GM19238 (cell line): ENCODE results near the gene SPON1.
A peak's percentile ranks its signal among the peaks of the same experiment; 100 is the strongest.

ENCODE experiments used
- DNase-seq: peaks from one replicate; pipeline ENCODE4 v3.0.0; 2011; ENCODE audit warnings: low spot score; ENCODE audit not compliant: insufficient read length

SPON1 gene

GRCh38 chr11:14184028-14184940, 221.8 kb downstream of the SPON1 start:
- DNase-seq: no peak

DNA sequence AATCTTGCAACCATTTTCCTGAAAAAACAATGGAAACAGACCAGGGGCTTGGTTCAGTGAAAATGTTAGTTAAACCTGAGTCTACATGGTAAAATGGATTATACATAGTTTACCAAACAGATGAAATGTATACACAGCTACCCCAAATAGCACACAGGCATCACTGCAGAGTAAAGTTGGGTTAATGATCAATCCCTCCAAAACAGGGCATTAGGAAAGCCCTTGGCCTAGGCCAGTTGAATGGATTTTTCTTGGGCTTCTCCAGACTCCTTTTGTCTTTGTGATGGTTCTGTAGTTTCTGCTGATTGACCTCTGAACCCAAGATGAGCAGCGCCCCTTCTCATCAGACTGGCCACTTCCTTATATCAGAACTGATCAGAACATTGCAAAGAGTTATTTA, 222.9 kb downstream of the SPON1 start:
- DNase-seq: no peak

DNA sequence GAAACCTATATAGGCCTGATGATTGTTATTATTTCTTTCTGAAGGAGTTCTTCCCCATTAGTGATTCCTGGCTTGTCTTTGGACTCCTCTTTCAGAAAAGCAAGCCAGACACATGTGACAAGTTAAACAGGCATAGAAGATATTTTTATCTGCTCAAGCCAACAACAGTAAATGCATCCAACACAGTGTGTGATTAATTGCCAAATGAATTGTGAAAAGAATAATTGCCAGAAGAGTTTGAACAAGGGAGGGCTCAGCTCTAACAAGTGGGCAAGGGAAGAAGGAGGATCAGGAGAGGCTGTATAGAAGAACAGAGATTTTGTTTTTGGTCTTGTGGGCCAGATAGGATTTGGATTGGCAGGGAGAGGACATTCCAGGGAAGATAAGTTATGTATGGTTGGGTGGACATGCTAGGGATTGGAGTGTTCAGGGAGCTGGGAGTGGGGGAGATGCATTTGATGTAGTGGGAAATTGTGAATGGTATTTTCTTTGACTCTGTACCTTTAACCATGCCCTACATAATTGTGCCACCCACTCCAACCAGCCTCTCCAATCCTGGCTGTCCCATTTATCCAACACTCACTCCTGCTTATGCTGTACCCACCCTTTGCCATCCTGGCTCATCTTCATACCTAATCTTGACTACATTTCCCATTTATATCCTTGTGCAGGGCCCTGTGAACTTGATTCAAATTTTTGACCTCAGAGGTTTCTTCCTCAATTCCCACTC, 223.7 kb downstream of the SPON1 start:
- DNase-seq: no peak

- DNase-seq: no peak
These were observed 227.4 kb downstream of the SPON1 start for GRCh38 chr11:14189874-14190273.

GRCh38 chr11:14190992-14191778, 228.7 kb downstream of the SPON1 start:
- no peak for DNase-seq

GRCh38 chr11:14193644-14194043, 231.1 kb downstream of the SPON1 start:
- no peak for DNase-seq

- DNase-seq: no peak
These were observed 240.0 kb downstream of the SPON1 start for GRCh38 chr11:14202251-14203196.

DNA sequence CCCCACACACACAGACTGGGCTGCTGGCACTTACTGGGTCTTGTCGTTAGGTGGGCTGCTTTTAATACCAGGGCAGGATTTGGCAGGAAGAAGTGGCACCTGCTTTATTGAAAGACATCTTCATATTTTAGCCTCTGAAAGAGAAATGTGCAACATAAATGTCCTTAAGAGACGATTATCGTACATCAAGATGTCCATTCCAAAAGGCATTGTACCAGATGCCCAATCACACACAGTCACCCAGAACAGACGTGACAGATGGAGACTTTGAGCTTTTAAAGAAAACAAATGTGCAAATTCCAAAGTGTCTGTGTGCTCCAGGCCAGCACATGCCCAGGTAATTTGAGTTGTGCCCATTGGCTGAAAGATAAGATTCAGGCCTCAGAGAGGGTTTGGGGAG, 240.8 kb downstream of the SPON1 start:
- DNase-seq: no peak

DNA sequence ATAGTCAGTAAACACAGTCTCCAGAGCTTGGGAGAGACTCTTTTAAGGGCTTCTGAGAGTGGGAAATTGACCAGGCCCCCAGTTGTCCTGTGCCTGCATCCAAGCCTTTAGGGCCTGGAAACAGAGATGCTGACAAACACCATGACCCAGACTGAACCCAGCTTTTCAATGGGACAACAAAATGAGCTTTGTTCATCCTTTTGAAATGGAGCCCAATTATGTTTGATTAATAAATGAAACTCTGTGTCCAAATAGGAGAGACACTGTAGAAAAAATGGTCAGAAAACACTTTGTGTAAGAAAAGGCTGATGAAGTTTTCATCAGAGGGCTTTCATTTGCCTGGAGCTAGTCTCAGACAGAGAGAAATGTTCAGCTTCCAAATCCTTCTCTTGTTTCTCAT, 250.5 kb downstream of the SPON1 start:
- DNase-seq: no peak

- no peak for DNase-seq
These were observed 256.2 kb downstream of the SPON1 start for GRCh38 chr11:14218728-14219127.

DNA sequence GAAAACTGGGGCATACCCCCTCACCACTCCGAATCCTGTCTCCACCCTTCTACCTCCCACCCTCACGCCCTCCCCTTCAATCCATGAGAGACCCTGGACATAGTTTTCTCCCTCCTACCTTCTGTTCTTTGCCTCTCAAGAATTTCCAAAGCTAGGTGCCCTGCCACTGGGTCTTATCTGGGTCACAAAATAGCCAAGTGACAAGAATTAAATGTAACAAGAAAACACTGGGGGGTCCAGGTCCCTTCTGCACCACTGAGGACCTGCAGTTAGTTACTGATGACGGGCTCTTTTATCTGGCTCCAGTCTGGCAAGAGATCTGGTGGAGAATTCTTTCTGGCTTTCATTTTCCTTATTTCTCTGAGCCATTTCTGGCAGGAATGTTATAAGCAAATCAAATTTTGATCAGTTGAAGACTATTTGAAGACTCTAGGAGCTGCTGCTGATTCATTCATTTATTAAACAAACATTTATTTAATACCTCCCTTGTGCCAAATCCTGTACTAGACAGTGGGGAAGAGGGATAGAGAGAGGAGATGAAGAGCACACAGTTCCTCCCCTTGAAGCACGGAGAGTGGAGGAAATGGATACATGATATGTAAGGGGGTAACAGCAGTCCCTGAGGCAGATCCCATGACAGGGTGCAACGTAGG, 261.2 kb downstream of the SPON1 start:
- no peak for DNase-seq

DNA sequence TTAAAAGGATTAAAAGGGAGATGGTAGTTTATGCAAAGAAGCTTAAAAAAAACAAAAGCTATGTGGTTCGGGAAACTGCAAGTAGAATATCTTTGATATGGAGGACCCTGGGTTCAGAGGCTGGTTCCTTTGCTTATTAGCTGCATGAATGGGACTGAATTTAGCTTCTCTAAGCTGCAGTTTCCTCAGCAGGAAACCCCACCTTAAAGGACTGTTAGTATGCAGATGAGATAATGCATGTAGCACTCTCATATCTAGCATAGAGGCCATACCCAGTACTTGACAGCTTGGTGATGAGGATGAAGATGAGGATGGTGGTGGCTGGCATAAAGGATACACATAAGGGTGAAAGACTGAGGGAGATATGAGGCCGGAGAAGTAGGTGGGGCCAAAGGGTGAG, 261.9 kb downstream of the SPON1 start:
- no peak for DNase-seq

GRCh38 chr11:14225666-14226065, 263.1 kb downstream of the SPON1 start:
- DNase-seq: no peak

DNA sequence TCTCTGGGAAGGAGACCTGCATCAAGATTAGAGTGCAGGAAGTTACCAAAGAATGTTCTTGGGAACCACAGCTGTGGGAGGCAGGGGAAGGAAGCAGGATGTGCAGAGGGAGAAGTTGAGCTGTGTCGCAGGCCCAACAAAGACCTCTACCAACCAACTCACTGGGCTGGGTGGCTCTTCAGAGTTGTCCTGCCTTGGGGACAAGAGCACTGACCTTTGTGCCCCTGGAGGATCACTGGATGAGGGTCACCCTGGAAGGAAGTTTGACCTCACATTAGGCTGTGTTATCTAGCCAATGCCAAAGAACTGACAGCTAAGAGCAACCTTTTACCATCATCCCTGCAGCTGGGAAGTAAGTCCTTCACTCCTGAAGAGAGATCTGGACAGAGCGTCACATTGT, 265.8 kb downstream of the SPON1 start:
- DNase-seq: no peak

GRCh38 chr11:14229472-14229871, 266.9 kb downstream of the SPON1 start:
- no peak for DNase-seq

- DNase-seq: no peak
These were observed 267.9 kb downstream of the SPON1 start for GRCh38 chr11:14230407-14230806.

DNA sequence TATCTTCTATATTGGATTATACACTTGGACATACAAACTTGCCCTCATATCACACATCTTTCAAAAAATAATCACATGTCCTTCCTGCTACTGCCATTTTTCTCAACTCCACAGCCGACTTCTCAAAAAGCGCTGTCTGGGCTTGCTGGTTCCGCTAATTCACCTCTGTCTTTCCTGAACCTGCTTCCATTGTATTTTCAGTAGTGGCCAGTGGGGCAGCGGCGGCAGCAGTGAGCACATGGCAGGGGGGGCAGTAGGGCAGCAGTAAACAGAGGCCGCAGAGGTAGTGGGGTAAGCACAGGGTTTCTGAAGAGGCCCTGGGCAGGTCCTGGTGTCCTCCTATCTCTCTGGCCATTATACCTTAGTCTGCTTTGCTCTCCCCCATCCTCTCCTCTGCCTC, 270.1 kb downstream of the SPON1 start:
- DNase-seq: no peak

DNA sequence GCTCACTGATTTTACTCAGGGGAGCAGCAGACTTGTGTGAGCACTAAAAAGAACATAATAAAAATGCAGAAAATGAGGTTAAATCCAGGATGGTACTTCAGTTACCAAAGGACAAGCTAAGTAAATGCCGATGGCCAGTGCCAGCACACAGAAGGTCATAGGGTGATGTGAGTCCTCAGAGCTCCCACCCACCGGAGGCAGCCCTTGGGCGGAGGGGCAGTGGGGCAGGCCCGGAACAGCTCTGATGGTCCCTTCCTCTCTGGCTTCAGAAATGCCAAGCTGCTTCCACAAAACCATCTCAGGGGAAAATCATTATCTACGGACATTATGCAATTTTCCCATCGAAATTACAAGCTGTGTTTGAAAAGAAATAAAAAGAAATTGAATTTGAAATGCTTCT, 271.9 kb downstream of the SPON1 start:
- no peak for DNase-seq

GRCh38 chr11:14235701-14236100, 273.2 kb downstream of the SPON1 start:
- no peak for DNase-seq

DNA sequence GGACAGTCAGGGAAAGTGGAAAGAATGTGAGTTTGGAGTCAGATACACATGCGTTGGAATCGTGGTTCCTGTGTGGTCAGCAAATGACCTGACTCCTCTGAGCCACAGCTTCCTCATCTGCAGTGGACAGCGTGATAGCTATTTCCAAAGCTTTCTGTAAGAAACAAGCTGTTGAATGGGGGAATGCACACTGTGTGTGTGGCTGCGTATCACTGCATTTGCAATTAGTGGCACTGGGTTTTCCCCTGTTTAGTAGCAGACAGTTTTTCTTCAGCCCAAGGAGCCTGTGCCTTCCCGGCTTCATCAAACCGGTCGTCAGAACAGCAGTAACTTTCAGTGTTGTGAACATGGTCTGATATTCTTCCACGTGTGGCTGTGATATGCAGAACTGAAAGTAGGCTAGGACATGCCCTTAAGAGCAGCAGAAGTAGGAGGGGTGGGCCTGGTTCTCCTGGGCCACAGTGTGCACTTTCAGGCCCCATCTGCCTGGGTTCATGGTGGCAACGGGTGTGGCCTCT, 275.0 kb downstream of the SPON1 start:
- peak; percentile 57 for DNase-seq
